GM12878 (cell line): Measurements from ENCODE around the gene ASB4. TPM values are rescaled to one million over a fixed set of nuclear protein-coding genes. Genes with fewer than 3 reads are reported as not detected.

Source experiments
- ATAC-seq: fragments of 200-7000 bp; cut with Tn5 transposase; 3 replicates; pipeline ENCODE4 v1.9.1; 2020; ENCODE audit warnings: mild to moderate bottlenecking, moderate library complexity
- BruUV-seq: library from RNA; stranded (reverse); fragments of 400-500 nt; replicated peaks from 2 replicates; lab custom pipeline; 2021; lab: Mats Ljungman, UMichigan
- CTCF ChIA-PET: fragments of 300-600 bp; sonication (Branson Sonifier 250); formaldehyde crosslinking; extraction: SDS; loops from one replicate; lab custom pipeline; 2021; ENCODE audit warnings: inconsistent platforms; lab: Yijun Ruan, JAX
- POLR2A ChIA-PET: fragments of 350-600 bp; formaldehyde crosslinking; extraction: SDS; loops from one replicate; lab custom pipeline; 2021; ENCODE audit warnings: inconsistent platforms; lab: Charles Lee
- RAD21 ChIA-PET: fragments of 300-600 bp; sonication (Branson Sonifier 250); formaldehyde crosslinking; loops from one replicate; lab custom pipeline; 2023; ENCODE audit warnings: antibody characterized with exemption; ENCODE audit not compliant: unreplicated experiment; lab: Charles Lee
- SMC1A ChIA-PET: fragments of 300-600 bp; sonication (Branson Sonifier 250); formaldehyde crosslinking; loops from one replicate; lab custom pipeline; 2023; ENCODE audit not compliant: unreplicated experiment, uncharacterized antibody; lab: Charles Lee
- DNase-seq: peaks from one replicate; pipeline ENCODE4 v3.0.0-alpha.2; 2011; ENCODE audit warnings: low read depth, low spot score
- FAIRE-seq: peaks from 3 replicates; lab custom pipeline; 2011; peaks lifted over from hg19 to GRCh38; lab: Jason Lieb, UNC
- H2AFZ ChIP-seq: 2 replicates; pipeline ENCODE4 v1.6.0; 2011; ENCODE audit warnings: low read depth, low read length, control low read depth; ENCODE audit not compliant: control insufficient read depth
- H3K27ac ChIP-seq: 2 replicates; pipeline ENCODE4 v1.5.1; 2011; ENCODE audit warnings: control low read depth; ENCODE audit not compliant: control insufficient read depth, insufficient read depth
- H3K27me3 ChIP-seq, 2 experiments: replicated peaks in 1 of 2; 2 replicates each; pipeline versions ENCODE4 v1.6.0 to v1.6.1; 2011; ENCODE audit warnings: low read length in 1 of 2; ENCODE audit not compliant: control insufficient read depth in 2 of 2, insufficient read depth in 2 of 2
- H3K36me3 ChIP-seq, 2 experiments: 2 replicates each; pipeline ENCODE4 v1.5.1; 2011; ENCODE audit warnings: low read length in 1 of 2; ENCODE audit not compliant: control insufficient read depth in 2 of 2, insufficient read depth in 2 of 2
- H3K4me1 ChIP-seq: 2 replicates; pipeline ENCODE4 v1.6.1; 2011; ENCODE audit warnings: mild to moderate bottlenecking, low read length, moderate library complexity, mixed read lengths; ENCODE audit not compliant: control insufficient read depth, insufficient read depth
- H3K4me2 ChIP-seq: 2 replicates; pipeline ENCODE4 v1.6.0; 2011; ENCODE audit warnings: control low read depth; ENCODE audit not compliant: control insufficient read depth, insufficient read depth
- H3K4me3 ChIP-seq: fragments of 200-600 bp; sonication (generic); 2 replicates; pipeline ENCODE4 v1.5.1; 2016
- H3K79me2 ChIP-seq: 2 replicates; pipeline ENCODE4 v1.6.0; 2011; ENCODE audit warnings: low read length; ENCODE audit not compliant: control insufficient read depth, insufficient read depth
- H3K9ac ChIP-seq: 2 replicates; pipeline ENCODE4 v1.8.0; 2011; ENCODE audit warnings: low read length, control low read depth, mixed read lengths; ENCODE audit not compliant: control insufficient read depth, insufficient read depth
- H3K9me3 ChIP-seq: replicated peaks from 3 replicates; pipeline ENCODE4 v1.5.1; 2011; ENCODE audit warnings: mild to moderate bottlenecking, low read length; ENCODE audit not compliant: control insufficient read depth, insufficient read depth
- H4K20me1 ChIP-seq: 2 replicates; pipeline ENCODE4 v1.6.0; 2011; ENCODE audit not compliant: control insufficient read depth, insufficient read depth
- ATF7 ChIP-seq: fragments of 450-650 bp; IDR thresholded peaks from 2 replicates; pipeline ENCODE4 v1.6.1; 2016; ENCODE audit warnings: low read depth, mild to moderate bottlenecking
- TBL1XR1 ChIP-seq: IDR thresholded peaks from 2 replicates; pipeline ENCODE4 v1.6.1; 2012; ENCODE audit warnings: low read depth, low read length, improper control_type of control experiment
- TCF7 ChIP-seq: IDR thresholded peaks from 2 replicates; pipeline ENCODE4 v1.6.1; 2014; ENCODE audit warnings: antibody characterized with exemption, borderline replicate concordance
- WGBS: methylation state at CpG from one replicate; pipeline ENCODE4 v1.1.6; 2016; ENCODE audit warnings: low lambda C conversion rate; ENCODE audit not compliant: insufficient replicate concordance, insufficient coverage; ENCODE audit errors: missing lambda C conversion rate; 5-methylcytosine and 5-hydroxymethylcytosine counted together
- in situ Hi-C: fragments of 300-500 bp; cut with MboI; formaldehyde crosslinking; loops from 9 replicates; pipeline ENCODE4 v1.14.3; 2018; ENCODE audit warnings: mixed read lengths
- intact Hi-C: fragments of 100-400 bp; cut with micrococcal nuclease; formaldehyde crosslinking; loops from one replicate; pipeline ENCODE4 v1.14.2; 2022; ENCODE audit not compliant: unreplicated experiment
- polyA plus RNA-seq, 11 experiments: library from polyadenylated mRNA; depleted of rRNA in 4 of 11; unstranded in 6 of 11; stranded (reverse) in 5 of 11; fragments of >200 nt; fragmentation: Nextera tagmentation in 4 of 11; fragmentation: Illumina TruSeq in 1 of 11; extraction: Ambion mirVana in 4 of 11; extraction: Trizol in 1 of 11; gene quantifications; 1 replicate in 1 of 11; 2 replicates in 10 of 11; pipeline versions ENCODE4 v1.2.1 to v1.2.3, GENCODE V29; 2011 to 2016; ENCODE audit warnings: inconsistent platforms in 2 of 11, missing spikeins in 2 of 11, low read depth in 1 of 11
- total RNA-seq, 4 experiments: library from RNA; depleted of rRNA in 3 of 4; stranded (reverse); fragments of >200 nt in 3 of 4; fragmentation: Illumina TruSeq in 1 of 4; extraction: Trizol in 1 of 4; gene quantifications; 2 replicates each; pipeline versions ENCODE4 v1.2.1 to v1.2.3, GENCODE V29; 2013 to 2021
- TF ChIP-seq, protein P1 (sequence below): IDR thresholded peaks from 2 replicates; pipeline ENCODE4 v1.6.1; 2012; ENCODE audit warnings: mild to moderate bottlenecking, low read depth, low read length

ASB4 gene
- total and polyA plus RNA-seq, 10 of the 15 experiments (the other 5 are each of a cell fraction or from before 2014, with no cell fraction given): 0.12 to 1.1 TPM; not detected in 8

DNA sequence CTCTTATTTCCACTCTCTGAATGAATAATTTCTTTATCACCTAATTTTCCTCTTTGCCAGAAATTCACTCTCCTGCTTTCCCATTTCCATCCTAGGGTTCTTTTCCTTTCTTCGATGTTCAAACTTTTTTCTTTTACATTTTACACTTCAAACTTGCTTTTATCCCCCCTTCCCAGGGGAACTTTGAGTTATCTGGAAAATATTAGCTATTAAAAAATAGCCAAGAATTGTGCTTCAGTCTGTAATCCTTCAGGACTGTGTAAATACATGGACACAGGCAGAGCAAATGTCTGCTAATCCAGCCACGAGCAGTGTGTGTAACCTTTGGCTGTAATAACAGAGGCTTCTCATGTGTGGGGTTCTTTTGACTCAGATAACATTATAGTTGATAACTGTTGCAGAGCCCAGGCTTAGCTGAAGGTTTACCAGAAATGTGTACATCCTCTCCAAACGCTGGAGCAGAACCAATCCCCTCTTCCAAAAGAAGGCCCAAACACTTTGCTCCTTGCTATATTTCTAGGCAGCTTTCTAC is 4.6 kb downstream of the ASB4 start:
- H3K27me3 ChIP-seq: no peaks in the 10 kb centered on the region
- SMC1A ChIA-PET: interaction anchor here (1.2 to 13.9 kb wide), 9 partner anchors 10 to 197 kb away, joined by 3 to 203 read pairs (median 12); no protein-coding TSS in a partner anchor

More for the DNA sequence above, 4.6 kb downstream of the ASB4 start:
- intact Hi-C loops (no loop called here), in situ Hi-C loops (no loop called here)
- WGBS: 0% methylated on average over 3 of the region's 3 CpGs
- ChIA-PET POLR2A (interaction anchor here (1.0 kb wide), 1 partner anchor 10 kb away, joined by 7 read pairs; no protein-coding TSS in a partner anchor), RAD21 (interaction anchor here (0.8 to 5.5 kb wide), 3 partner anchors 10 to 18 kb away, joined by 3 to 42 read pairs (median 7); no protein-coding TSS in a partner anchor), CTCF (interaction anchor here (0.8 to 13.1 kb wide), 6 partner anchors 13 to 222 kb away, joined by 3 to 136 read pairs (median 7); no protein-coding TSS in a partner anchor)
- DNase-seq (no peak), ATAC-seq (no peak), FAIRE-seq (no peak)
- Histone ChIP-seq H3K4me2 (no peak overlapping the region), H3K27ac (no peak overlapping the region), H3K36me3 (no peaks in the 10 kb centered on the region), H4K20me1 (no peaks in the 10 kb centered on the region), H3K9ac (no peak overlapping the region), H3K79me2 (no peaks in the 10 kb centered on the region), H3K4me1 (no peaks in the 10 kb centered on the region), H3K4me3 (no peak overlapping the region), H3K9me3 (no peaks in the 10 kb centered on the region), H2AFZ (no peak overlapping the region)
- no TSS peak for BruUV-seq
- no peak for TF ChIP-seq ATF7
- TF ChIP-seq TBL1XR1: no peak
- no peak for TF ChIP-seq TCF7
- TF ChIP-seq, protein P1, sequence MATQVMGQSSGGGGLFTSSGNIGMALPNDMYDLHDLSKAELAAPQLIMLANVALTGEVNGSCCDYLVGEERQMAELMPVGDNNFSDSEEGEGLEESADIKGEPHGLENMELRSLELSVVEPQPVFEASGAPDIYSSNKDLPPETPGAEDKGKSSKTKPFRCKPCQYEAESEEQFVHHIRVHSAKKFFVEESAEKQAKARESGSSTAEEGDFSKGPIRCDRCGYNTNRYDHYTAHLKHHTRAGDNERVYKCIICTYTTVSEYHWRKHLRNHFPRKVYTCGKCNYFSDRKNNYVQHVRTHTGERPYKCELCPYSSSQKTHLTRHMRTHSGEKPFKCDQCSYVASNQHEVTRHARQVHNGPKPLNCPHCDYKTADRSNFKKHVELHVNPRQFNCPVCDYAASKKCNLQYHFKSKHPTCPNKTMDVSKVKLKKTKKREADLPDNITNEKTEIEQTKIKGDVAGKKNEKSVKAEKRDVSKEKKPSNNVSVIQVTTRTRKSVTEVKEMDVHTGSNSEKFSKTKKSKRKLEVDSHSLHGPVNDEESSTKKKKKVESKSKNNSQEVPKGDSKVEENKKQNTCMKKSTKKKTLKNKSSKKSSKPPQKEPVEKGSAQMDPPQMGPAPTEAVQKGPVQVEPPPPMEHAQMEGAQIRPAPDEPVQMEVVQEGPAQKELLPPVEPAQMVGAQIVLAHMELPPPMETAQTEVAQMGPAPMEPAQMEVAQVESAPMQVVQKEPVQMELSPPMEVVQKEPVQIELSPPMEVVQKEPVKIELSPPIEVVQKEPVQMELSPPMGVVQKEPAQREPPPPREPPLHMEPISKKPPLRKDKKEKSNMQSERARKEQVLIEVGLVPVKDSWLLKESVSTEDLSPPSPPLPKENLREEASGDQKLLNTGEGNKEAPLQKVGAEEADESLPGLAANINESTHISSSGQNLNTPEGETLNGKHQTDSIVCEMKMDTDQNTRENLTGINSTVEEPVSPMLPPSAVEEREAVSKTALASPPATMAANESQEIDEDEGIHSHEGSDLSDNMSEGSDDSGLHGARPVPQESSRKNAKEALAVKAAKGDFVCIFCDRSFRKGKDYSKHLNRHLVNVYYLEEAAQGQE: no peak
